ENCODE measurements around the gene UBE2G2.

DNA sequence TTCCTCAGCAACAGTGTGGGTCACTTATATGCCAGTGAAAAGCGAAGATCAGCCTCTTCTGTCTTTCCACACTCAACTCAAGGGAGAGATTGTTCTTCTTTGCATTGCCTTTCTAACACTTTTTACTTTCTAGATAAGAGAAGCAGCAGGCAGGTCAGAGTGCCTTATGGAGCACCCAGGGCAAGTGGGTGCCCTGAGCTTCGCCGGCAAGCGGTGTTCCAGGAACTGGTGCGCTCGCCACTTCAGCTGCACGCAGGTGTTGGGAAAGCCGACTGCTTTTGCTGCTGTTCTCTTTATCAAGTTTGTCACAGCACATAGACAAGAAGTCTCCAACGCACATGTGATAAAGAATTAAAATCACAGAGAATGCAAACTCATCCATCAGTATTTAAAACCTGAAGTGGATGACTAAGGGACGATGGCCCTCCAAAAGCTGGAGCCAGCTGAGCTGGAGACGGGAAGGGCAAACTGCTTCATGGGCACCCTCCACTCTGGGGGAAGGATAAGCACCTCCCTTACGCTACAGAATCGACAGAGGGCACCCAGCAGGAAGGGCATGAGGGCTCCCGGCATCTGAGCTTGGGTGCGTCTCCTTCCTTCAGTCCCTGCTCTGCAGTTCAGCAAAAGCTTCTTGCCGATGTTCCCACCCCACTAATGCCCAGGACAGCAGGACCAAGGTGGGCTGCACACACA, 20.7 kb downstream of the UBE2G2 start:
- TF ChIP-seq, protein P1, sequence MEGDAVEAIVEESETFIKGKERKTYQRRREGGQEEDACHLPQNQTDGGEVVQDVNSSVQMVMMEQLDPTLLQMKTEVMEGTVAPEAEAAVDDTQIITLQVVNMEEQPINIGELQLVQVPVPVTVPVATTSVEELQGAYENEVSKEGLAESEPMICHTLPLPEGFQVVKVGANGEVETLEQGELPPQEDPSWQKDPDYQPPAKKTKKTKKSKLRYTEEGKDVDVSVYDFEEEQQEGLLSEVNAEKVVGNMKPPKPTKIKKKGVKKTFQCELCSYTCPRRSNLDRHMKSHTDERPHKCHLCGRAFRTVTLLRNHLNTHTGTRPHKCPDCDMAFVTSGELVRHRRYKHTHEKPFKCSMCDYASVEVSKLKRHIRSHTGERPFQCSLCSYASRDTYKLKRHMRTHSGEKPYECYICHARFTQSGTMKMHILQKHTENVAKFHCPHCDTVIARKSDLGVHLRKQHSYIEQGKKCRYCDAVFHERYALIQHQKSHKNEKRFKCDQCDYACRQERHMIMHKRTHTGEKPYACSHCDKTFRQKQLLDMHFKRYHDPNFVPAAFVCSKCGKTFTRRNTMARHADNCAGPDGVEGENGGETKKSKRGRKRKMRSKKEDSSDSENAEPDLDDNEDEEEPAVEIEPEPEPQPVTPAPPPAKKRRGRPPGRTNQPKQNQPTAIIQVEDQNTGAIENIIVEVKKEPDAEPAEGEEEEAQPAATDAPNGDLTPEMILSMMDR (conservative IDR thresholded peaks at IDR 0.05), result no peak
- TF ChIP-seq ZFX (IDR thresholded peaks at IDR 0.05), result no peak
